HCT116 (cell line): ENCODE data around the gene TRIP13. TPM values are rescaled to one million over a fixed set of nuclear protein-coding genes. Genes with fewer than 3 reads are reported as not detected.

Source experiments
- ATAC-seq: fragments of 200-7000 bp; cut with Tn5 transposase; 2 replicates; pipeline ENCODE4 v1.9.1; 2020; ENCODE audit warnings: mild to moderate bottlenecking, moderate library complexity
- BruUV-seq: library from RNA; stranded (reverse); fragments of 400-500 nt; replicated peaks from 2 replicates; lab custom pipeline; 2021; lab: Mats Ljungman, UMichigan
- CTCF ChIA-PET: fragments of 300-600 bp; sonication (Branson Sonifier 250); formaldehyde crosslinking; loops from one replicate; lab custom pipeline; 2021; ENCODE audit warnings: antibody characterized with exemption; lab: Charles Lee
- POLR2A ChIA-PET: fragments of 300-600, 350-600 bp; sonication (Branson Sonifier 250); formaldehyde crosslinking; loops from one replicate; lab custom pipeline; 2021; ENCODE audit warnings: antibody characterized with exemption; lab: Charles Lee
- RAD21 ChIA-PET, 2 experiments: fragments of 300-600 bp; sonication (Branson Sonifier 250); formaldehyde crosslinking; loops; one replicate each; lab custom pipeline; 2023; ENCODE audit warnings: low total read pairs in 2 of 2; ENCODE audit not compliant: uncharacterized antibody in 2 of 2, unreplicated experiment in 2 of 2, low non-redundant PET in 1 of 2; lab: Charles Lee
- DNase-seq: peaks from one replicate; pipeline ENCODE4 v3.0.0-alpha.2; 2010; ENCODE audit warnings: low read depth, low spot score
- H2AFZ ChIP-seq: fragments of 200-600 bp; shearing (Covaris generic), sonication (generic); 2 replicates; pipeline ENCODE4 v1.6.1; 2017; ENCODE audit warnings: low read depth, mixed run types, mixed read lengths, antibody characterized with exemption, low read length; ENCODE audit not compliant: poor library complexity, severe bottlenecking
- H3K27ac ChIP-seq: 2 replicates; pipeline ENCODE4 v1.5.1; 2012; ENCODE audit warnings: low read depth, low read length
- H3K27me3 ChIP-seq: fragments of 200-600 bp; sonication (generic); 2 replicates; pipeline ENCODE4 v1.6.1; 2016; ENCODE audit warnings: mixed run types, low read length, mixed read lengths; ENCODE audit not compliant: insufficient read depth
- H3K36me3 ChIP-seq, 2 experiments: fragments of 200-500 bp in 1 of 2; fragments of 200-600 bp in 1 of 2; sonication (Bioruptor generic) in 1 of 2; sonication (generic) in 1 of 2; 2 replicates each; pipeline versions ENCODE4 v1.5.1 to v1.6.1; 2014 to 2016; ENCODE audit warnings: low read length in 2 of 2, inconsistent platforms in 1 of 2, mixed read lengths in 1 of 2, mixed run types in 1 of 2; ENCODE audit not compliant: insufficient read depth in 2 of 2, control insufficient read depth in 1 of 2
- H3K4me1 ChIP-seq, 2 experiments: fragments of 200-600 bp in 1 of 2; sonication (generic) in 1 of 2; 2 replicates each; pipeline versions ENCODE4 v1.5.1 to v1.6.1; 2012 to 2017; ENCODE audit warnings: low read length in 2 of 2, inconsistent platforms in 1 of 2, mild to moderate bottlenecking in 1 of 2, mixed read lengths in 1 of 2, mixed run types in 1 of 2, moderate library complexity in 1 of 2; ENCODE audit not compliant: insufficient read depth in 2 of 2, control insufficient read depth in 1 of 2
- H3K4me2 ChIP-seq: fragments of 200-600 bp; sonication (generic); 2 replicates; pipeline ENCODE4 v1.6.1; 2017; ENCODE audit warnings: mixed run types, low read length, mixed read lengths
- H3K4me3 ChIP-seq, 2 experiments: fragments of 200-600 bp in 1 of 2; sonication (generic) in 1 of 2; replicated peaks in 1 of 2; 2 replicates each; pipeline ENCODE4 v1.5.1; 2011 to 2016; ENCODE audit warnings: low read length in 2 of 2, control low read depth in 1 of 2, low read depth in 1 of 2, mild to moderate bottlenecking in 1 of 2, mixed read lengths in 1 of 2, mixed run types in 1 of 2
- H3K79me2 ChIP-seq: fragments of 200-600 bp; sonication (generic); 2 replicates; pipeline ENCODE4 v1.6.1; 2017; ENCODE audit warnings: mild to moderate bottlenecking, mixed run types, low read length, moderate library complexity, mixed read lengths; ENCODE audit not compliant: insufficient read depth
- H3K9ac ChIP-seq: fragments of 200-600 bp; sonication (generic); 2 replicates; pipeline ENCODE4 v1.6.1; 2016; ENCODE audit warnings: low read length, mixed read lengths
- H3K9me2 ChIP-seq: fragments of 200-600 bp; sonication (generic), shearing (Covaris generic); 2 replicates; pipeline ENCODE4 v1.6.1; 2017; ENCODE audit warnings: mixed run types, mild to moderate bottlenecking, moderate library complexity; ENCODE audit not compliant: insufficient read depth
- H3K9me3 ChIP-seq, 2 experiments: fragments of 200-500 bp in 1 of 2; fragments of 200-600 bp in 1 of 2; sonication (Bioruptor generic) in 1 of 2; sonication (generic) in 1 of 2; 2 replicates each; pipeline ENCODE4 v1.6.1; 2014 to 2017; ENCODE audit warnings: low read length in 2 of 2, mixed read lengths in 2 of 2, inconsistent platforms in 1 of 2, low read depth in 1 of 2, mild to moderate bottlenecking in 1 of 2, mixed run types in 1 of 2, moderate library complexity in 1 of 2; ENCODE audit not compliant: control insufficient read depth in 1 of 2, insufficient read depth in 1 of 2
- H4K20me1 ChIP-seq: fragments of 200-600 bp; sonication (generic), shearing (Covaris generic); 2 replicates; pipeline ENCODE4 v1.6.1; 2017; ENCODE audit warnings: mixed run types, mild to moderate bottlenecking, moderate library complexity; ENCODE audit not compliant: insufficient read depth
- CEBPB ChIP-seq: IDR thresholded peaks from 2 replicates; pipeline ENCODE4 v1.6.1; 2012; ENCODE audit warnings: low read depth
- CTCF ChIP-seq, 3 experiments: fragments of 200-600 bp in 1 of 3; sonication (generic) in 1 of 3; IDR thresholded peaks in 2 of 3; conservative IDR thresholded peaks in 1 of 3; 2 replicates each; pipeline ENCODE4 v1.5.1; 2012 to 2017; ENCODE audit warnings: low read depth in 2 of 3, low read length in 2 of 3, antibody characterized with exemption in 1 of 3, borderline replicate concordance in 1 of 3, control low read depth in 1 of 3, mild to moderate bottlenecking in 1 of 3, mixed read lengths in 1 of 3, mixed run types in 1 of 3, moderate library complexity in 1 of 3; ENCODE audit not compliant: insufficient read depth in 1 of 3
- EGR1 ChIP-seq: IDR thresholded peaks from 2 replicates; pipeline ENCODE4 v1.6.1; 2012; ENCODE audit warnings: low read depth
- RAD21 ChIP-seq: IDR thresholded peaks from 2 replicates; pipeline ENCODE4 v1.6.1; 2012; ENCODE audit warnings: low read depth, mild to moderate bottlenecking
- SP1 ChIP-seq: IDR thresholded peaks from 2 replicates; pipeline ENCODE4 v1.6.1; 2012; ENCODE audit warnings: low read depth
- SRF ChIP-seq: IDR thresholded peaks from 2 replicates; pipeline ENCODE4 v1.6.1; 2012; ENCODE audit warnings: low read depth
- ZNF274 ChIP-seq: fragments of 200-500 bp; sonication (Bioruptor generic); IDR thresholded peaks from 2 replicates; pipeline ENCODE4 v1.6.1; 2014; ENCODE audit warnings: mild to moderate bottlenecking, low read depth, low read length, inconsistent platforms
- intact Hi-C: fragments of 100-400 bp; cut with micrococcal nuclease; formaldehyde crosslinking; loops from 2 replicates; pipeline ENCODE4 v1.10.0; 2022
- total RNA-seq: library from RNA; stranded (reverse); gene quantifications from one replicate; pipeline ENCODE4 v1.2.1, GENCODE V29; 2021; ENCODE audit not compliant: unreplicated experiment
- TF ChIP-seq, protein P1 (sequence below): IDR thresholded peaks from 2 replicates; pipeline ENCODE4 v1.6.1; 2011; ENCODE audit warnings: mild to moderate bottlenecking, low read length, moderate library complexity; ENCODE audit not compliant: insufficient replicate concordance; ENCODE audit errors: extremely low read depth
- TF ChIP-seq, protein P2 (sequence below): IDR thresholded peaks from 2 replicates; pipeline ENCODE4 v1.6.1; 2012; ENCODE audit warnings: low read depth

TRIP13 gene
- total RNA-seq, 1 experiment from 2014 or later = 45.0 TPM

DNA sequence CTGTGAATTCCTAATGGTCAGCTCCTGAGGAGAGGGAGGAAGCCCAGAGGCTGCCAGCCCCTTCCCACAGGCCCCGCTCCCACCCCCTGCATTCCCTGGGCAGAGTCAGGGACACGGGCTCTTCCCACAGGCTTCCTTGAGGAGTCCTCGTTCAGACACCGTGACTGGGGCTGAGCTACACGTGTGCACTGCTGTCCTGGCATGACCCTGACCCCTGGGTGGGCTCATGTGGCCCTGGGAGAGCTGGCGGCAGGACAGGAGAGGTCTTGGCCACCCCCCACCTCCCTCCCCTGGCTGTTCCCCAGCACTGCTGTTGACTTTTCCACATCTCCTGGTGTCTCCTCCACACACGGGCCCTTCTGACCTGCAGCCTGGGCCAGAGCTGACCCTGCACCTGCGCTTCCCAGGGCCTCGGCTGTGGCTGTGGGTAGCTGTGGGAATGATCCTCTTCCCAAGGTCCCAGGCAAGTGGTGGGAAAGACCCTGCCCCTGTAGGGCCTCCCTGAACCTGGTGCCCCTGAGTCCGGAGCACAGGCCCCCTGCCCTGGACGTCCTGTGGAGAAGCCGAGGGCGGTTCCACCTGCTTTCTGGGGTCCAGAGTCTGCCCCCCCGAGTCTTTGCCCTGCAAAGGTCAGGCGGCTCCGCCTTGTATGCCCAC is 59.4 kb downstream of the TRIP13 start:
- DNase-seq = no peak
- TF ChIP-seq CEBPB = no peak
- TF ChIP-seq ZNF274 = no peak
- TF ChIP-seq SP1 = no peak
- no peak for TF ChIP-seq CTCF (IDR thresholded peaks at IDR 0.05 in 2 of 3, conservative IDR thresholded peaks at IDR 0.05 in 1 of 3; ENCODE audit: borderline replicate concordance in 1 of 3, insufficient read depth in 1 of 3, low read depth in 2 of 3, low read length in 2 of 3)
- TF ChIP-seq RAD21 = no peak
- no peak for TF ChIP-seq SRF
- TF ChIP-seq, protein P1, sequence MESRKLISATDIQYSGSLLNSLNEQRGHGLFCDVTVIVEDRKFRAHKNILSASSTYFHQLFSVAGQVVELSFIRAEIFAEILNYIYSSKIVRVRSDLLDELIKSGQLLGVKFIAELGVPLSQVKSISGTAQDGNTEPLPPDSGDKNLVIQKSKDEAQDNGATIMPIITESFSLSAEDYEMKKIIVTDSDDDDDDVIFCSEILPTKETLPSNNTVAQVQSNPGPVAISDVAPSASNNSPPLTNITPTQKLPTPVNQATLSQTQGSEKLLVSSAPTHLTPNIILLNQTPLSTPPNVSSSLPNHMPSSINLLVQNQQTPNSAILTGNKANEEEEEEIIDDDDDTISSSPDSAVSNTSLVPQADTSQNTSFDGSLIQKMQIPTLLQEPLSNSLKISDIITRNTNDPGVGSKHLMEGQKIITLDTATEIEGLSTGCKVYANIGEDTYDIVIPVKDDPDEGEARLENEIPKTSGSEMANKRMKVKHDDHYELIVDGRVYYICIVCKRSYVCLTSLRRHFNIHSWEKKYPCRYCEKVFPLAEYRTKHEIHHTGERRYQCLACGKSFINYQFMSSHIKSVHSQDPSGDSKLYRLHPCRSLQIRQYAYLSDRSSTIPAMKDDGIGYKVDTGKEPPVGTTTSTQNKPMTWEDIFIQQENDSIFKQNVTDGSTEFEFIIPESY = no peak
- TF ChIP-seq EGR1 = no peak
- TF ChIP-seq, protein P2, sequence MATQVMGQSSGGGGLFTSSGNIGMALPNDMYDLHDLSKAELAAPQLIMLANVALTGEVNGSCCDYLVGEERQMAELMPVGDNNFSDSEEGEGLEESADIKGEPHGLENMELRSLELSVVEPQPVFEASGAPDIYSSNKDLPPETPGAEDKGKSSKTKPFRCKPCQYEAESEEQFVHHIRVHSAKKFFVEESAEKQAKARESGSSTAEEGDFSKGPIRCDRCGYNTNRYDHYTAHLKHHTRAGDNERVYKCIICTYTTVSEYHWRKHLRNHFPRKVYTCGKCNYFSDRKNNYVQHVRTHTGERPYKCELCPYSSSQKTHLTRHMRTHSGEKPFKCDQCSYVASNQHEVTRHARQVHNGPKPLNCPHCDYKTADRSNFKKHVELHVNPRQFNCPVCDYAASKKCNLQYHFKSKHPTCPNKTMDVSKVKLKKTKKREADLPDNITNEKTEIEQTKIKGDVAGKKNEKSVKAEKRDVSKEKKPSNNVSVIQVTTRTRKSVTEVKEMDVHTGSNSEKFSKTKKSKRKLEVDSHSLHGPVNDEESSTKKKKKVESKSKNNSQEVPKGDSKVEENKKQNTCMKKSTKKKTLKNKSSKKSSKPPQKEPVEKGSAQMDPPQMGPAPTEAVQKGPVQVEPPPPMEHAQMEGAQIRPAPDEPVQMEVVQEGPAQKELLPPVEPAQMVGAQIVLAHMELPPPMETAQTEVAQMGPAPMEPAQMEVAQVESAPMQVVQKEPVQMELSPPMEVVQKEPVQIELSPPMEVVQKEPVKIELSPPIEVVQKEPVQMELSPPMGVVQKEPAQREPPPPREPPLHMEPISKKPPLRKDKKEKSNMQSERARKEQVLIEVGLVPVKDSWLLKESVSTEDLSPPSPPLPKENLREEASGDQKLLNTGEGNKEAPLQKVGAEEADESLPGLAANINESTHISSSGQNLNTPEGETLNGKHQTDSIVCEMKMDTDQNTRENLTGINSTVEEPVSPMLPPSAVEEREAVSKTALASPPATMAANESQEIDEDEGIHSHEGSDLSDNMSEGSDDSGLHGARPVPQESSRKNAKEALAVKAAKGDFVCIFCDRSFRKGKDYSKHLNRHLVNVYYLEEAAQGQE = no peak
- TF ChIP-seq, all 23 proteins: peak for 0
- H3K4me1 ChIP-seq = peaks cover 7 to 10% of the 10 kb centered on the region in 2 experiments
- ATAC-seq = no peak
- H3K9me2 ChIP-seq = no peaks in the 10 kb centered on the region
- no peak overlapping the region for H3K27ac ChIP-seq
- no peaks in the 10 kb centered on the region for H3K79me2 ChIP-seq
- H3K27me3 ChIP-seq = peaks cover 15% of the 10 kb centered on the region; the same call in 1 of the 2 replicates
- ChIA-PET RAD21 (no interaction called here), POLR2A (no interaction called here), CTCF (interaction anchor here (1.0 kb wide), 1 partner anchor 189 kb away, joined by 3 read pairs; no protein-coding TSS in a partner anchor)
- no peak overlapping the region for H2AFZ ChIP-seq
- H3K4me3 ChIP-seq = no peak overlapping the region
- H3K36me3 ChIP-seq = no peaks in the 10 kb centered on the region
- no peak overlapping the region for H3K4me2 ChIP-seq
- no peak overlapping the region for H3K9ac ChIP-seq
- H3K9me3 ChIP-seq = 0 out of 4 replicates have a peak, but pooled peaks cover 0 to 5% of the 10 kb centered on the region in 2 experiments
- intact Hi-C loops = no loop called here
- BruUV-seq = no TSS peak
- no peaks in the 10 kb centered on the region for H4K20me1 ChIP-seq
